Erythroblast (primary cell): ENCODE data around the gene TEX19.

ENCODE experiments used
- GATA1 ChIP-seq: IDR thresholded peaks from 2 replicates; pipeline ENCODE4 v1.6.1; 2011; ENCODE audit warnings: low read depth, mild to moderate bottlenecking, control low read depth, low read length, moderate library complexity
- POLR2A ChIP-seq: IDR thresholded peaks from 2 replicates; pipeline ENCODE4 v1.6.1; 2011; ENCODE audit warnings: mild to moderate bottlenecking, low read length

DNA sequence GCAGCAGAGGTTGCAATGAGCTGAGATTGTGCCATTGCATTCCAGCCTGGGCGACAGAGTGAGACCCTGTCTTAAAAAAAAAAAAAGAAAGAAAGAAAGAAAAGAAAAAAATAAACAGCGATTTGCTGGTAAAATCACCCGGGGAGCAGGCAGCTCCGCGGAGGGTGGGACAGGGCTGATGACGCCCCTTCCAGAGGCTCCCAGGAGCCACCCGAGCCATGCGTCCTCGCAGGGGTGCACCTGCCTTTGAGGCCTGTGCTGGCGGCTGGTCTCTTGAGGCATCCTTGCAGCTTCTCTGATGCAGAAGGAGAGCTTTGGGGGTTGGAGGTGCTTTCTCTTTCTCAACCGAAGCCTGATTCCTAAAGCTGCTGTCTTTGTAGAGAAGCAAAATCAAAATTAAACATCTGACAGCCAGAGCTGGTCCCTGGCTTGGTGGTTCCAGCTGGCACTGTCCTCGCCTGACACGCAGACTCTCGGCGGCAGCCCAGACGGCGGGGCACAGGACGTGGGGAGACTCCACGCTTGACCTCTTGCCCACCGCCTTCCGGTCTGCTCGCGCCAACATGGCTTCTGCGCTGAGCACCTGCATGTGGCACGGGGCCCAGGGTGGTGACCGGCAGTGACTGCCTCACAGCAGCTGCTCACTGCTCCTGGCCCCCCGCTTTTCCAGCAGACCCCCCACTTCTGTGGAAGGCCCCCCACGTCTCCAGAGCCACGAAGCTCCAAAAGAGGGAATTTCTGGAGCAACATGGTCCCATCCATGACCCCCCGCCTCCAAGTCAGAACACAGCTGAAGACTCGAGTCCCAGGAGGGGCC is 19.1 kb downstream of the TEX19 start:
- TF ChIP-seq POLR2A, result no peak
- TF ChIP-seq GATA1, result no peak
